Sigmoid colon (tissue), 4 donors: ENCODE data around the gene KRT31.

Source experiments
- POLR2A ChIP-seq, 2 donors: fragments of 450-650 bp; IDR thresholded peaks; one replicate each; pipeline ENCODE4 v1.6.1; 2016; ENCODE audit warnings: antibody characterized with exemption in 2 of 2, mild to moderate bottlenecking in 2 of 2, moderate library complexity in 2 of 2
- POLR2AphosphoS5 ChIP-seq, 4 donors: sonication (generic); formaldehyde crosslinking; IDR thresholded peaks; one replicate each; pipeline ENCODE4 v1.6.1; 2017; ENCODE audit warnings: antibody characterized with exemption in 4 of 4
- TF ChIP-seq, protein P1 (sequence below), 4 experiments: fragments of 450-650 bp in 3 of 4; fragments of 200-600 bp in 1 of 4; IDR thresholded peaks; one replicate each; pipeline ENCODE4 v1.5.1; 2016 to 2019; ENCODE audit warnings: antibody characterized with exemption in 4 of 4, mild to moderate bottlenecking in 3 of 4, moderate library complexity in 2 of 4

- TF ChIP-seq POLR2A (IDR thresholded peaks at IDR 0.05) = no peak
- TF ChIP-seq, protein P1, sequence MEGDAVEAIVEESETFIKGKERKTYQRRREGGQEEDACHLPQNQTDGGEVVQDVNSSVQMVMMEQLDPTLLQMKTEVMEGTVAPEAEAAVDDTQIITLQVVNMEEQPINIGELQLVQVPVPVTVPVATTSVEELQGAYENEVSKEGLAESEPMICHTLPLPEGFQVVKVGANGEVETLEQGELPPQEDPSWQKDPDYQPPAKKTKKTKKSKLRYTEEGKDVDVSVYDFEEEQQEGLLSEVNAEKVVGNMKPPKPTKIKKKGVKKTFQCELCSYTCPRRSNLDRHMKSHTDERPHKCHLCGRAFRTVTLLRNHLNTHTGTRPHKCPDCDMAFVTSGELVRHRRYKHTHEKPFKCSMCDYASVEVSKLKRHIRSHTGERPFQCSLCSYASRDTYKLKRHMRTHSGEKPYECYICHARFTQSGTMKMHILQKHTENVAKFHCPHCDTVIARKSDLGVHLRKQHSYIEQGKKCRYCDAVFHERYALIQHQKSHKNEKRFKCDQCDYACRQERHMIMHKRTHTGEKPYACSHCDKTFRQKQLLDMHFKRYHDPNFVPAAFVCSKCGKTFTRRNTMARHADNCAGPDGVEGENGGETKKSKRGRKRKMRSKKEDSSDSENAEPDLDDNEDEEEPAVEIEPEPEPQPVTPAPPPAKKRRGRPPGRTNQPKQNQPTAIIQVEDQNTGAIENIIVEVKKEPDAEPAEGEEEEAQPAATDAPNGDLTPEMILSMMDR (IDR thresholded peaks at IDR 0.05) = no peak
- no peak for TF ChIP-seq POLR2AphosphoS5 (IDR thresholded peaks at IDR 0.05)
Measured at GRCh38 chr17:41434005-41434404, 36.6 kb upstream of the KRT31 start.
